NCI-H510A treated with DMSO at 0.1 percent for 48 hours (cell line): ENCODE results near the gene FDXR.
A peak's percentile ranks its signal among the peaks of the same experiment; 100 is the strongest.

Experiments used
- DNase-seq: peaks from one replicate; lab custom pipeline; 2025; lab: John Stamatoyannopoulos, UW

Gene FDXR

DNA sequence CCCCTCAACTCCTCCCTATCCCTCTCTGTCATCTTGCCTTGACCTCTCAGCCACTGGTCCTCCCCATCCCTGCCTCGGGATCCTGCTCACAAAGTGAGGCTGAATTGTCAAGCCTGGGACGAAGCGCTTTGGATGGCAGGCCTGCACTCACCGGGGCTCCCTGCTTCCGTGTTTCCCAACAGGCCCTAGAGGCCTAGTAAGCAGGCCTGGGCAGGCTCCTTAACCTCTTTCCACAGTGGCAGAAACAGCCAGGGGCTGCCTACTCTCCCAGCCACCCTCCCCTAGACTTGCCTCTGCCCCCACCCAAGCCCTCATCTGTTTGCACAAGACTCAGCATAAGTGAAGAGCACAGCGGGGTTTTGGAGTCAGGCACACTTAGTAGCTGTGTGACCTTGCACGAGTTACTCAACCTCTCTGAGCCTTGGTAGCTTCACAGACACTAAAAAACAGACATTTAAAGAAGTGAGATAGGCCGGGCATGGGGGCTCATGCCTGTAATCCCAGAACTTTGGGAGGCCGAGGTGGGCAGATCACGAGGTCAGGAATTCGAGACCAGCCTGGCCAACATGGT lies 25.7 kb upstream of the FDXR start:
- DNase-seq = no peak

DNA sequence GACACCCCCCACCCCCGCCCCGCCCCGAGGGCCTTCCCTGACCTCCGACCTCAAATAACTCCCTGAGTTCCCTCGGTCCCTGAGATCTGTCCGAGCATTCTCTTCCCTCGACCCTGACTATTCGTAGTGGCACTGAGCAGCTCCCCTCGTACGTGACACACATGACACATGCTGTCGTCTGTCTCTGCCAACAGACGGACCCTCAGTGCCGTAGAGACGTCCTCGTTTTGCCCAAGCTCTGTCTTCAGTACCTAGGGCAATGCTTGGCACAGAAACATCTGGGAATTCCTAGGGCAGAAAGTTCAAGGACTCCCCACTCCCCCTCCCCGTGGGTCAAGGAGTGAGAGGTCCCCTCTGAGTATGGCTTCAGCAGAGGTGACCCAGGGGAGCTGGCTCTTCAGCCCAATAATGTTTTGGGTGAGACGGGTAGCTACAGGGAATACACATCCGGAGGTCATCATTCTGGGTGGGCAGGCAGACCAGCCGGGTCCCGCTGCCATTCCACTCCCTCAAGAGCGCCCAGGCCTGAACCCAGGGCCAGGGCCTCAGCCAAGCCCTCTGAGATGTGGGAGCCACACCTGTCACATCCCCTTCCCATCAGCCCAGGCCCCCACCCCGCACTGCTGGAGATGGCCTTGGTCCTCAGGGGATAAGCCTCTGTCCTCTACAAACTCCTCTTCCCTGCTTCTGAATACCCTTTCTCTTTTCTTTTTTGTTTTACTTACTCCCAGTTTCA lies 21.3 kb upstream of the FDXR start:
- no peak for DNase-seq

DNA sequence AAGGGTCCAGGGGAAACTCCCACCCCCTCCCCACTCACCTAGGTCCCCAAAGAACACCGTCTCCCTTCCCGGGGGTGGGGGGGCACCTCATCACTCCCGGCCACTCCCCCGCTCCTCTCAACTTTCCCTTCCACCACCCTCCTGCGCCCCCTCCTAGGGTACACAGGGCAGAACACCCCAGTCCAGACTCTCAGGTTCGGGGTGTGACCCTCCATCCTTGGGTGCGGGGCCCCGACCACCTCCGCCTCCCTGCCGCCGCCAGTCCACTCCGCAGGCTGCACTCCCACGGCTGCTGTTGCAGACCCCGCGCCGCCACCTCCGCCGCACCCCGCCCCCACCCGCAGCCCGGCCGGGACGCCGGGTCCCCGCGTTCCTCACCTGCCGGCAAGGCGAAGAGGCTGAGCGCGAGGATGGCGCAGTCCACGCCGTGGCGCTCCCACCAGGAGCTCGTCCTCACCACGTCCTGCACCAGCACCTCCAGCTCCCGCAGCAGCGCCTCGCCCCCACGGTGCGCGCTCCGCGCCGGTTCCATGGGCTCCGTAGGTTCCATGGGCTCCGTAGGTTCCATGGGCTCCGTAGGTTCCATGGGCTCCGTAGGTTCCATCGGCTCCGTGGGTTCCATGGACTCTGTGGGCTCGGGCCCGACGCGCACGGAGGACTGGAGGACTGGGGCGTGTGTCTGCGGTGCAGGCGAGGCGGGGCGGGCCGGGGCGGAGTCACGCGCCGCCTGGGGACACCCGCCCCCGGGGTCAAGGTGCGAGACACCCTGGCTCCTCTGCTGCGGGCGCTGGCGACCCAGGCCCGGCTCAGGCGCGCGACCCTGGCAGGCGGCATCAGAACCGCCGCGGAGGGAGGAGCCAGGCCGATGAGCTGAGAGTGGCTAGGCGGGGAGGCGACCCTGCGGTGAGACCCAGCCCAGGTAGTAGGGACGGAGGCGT lies 20.4 kb upstream of the FDXR start, which contains the start of gene FADS6:
TSS of gene FADS6 (minus strand) at position 660 of the 938 bp plus-strand sequence. CDS start at position 622, 38 bp downstream.
- no peak for DNase-seq

DNA sequence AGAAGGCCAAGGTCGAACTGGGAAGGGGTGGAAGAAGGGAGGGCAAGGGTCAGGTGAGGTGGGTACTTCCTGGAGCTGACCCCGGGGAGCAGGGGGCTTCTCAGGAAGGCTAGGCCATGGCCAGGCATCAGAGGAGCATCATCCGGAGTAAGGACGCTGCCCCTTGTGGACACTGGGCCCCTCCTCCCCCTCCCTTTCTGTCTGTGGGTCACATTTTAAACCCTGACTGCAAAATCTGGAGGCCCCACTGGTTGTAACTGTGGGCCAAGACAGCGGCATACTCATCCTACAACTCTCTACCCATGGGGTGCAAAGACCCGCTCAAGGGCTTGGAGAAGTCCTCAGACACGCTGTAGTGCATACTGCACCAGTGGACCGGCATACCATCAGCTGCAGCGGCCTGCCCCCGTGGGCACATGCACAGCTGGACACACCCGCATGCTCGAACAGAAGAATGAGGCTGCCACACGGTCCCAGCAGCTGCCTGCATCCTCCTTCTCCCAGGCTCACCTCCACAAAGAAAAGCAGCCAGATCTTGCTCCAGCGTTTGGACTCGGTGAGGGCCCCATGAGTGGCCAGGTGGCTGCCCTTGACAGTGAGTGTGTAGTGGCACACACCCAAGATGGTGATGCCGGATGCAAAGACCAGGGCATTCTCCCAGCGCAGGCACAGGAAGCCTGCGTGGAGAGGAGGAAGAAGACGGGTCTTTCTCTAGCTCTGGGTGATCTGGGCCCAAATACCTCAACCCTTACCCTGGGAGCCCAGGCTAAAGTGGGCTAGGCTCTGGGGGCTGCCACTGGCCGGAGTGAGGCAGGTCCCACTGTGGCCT lies 19.4 kb upstream of the FDXR start:
- DNase-seq = peak; percentile 11

DNA sequence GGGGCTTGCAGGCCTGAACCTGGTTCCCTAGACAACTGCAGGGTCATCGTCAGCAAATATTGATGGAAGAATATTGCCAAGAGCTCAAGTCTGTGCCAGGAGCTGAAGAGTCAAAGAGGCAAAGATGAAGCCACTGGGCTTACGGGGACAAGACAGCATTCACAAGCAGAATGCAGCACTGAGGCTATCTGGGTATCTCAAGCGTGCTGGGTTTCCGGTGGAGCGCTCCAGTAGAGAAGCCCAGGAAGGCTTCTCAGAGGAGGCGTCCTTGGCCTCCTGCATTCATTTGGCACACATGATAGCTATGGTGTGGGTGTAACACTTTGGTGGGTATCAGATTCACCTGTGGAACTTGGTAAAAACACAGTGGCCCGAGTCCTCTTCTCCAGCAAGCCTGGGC lies 17.8 kb upstream of the FDXR start:
- no peak for DNase-seq

DNA sequence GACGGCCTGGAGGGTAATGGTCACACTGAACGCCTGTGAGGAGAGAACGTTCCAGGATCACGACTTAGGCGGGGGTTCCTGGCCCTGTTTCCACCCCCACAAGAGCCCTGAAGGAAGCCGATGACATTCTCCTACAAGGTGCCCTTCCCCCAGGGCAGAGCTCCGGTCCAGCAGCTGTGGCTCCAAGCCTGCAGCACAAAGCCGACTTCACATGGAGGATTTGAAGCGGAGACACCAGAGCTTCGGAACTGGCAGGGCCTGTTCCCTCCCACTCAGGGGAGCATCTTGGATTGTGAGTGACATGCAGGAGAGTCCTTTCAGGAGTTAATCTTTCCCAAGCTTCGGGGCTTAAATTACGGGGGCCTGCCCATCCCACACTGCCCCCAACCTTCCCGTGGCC lies 15.7 kb upstream of the FDXR start:
- DNase-seq = no peak

DNA sequence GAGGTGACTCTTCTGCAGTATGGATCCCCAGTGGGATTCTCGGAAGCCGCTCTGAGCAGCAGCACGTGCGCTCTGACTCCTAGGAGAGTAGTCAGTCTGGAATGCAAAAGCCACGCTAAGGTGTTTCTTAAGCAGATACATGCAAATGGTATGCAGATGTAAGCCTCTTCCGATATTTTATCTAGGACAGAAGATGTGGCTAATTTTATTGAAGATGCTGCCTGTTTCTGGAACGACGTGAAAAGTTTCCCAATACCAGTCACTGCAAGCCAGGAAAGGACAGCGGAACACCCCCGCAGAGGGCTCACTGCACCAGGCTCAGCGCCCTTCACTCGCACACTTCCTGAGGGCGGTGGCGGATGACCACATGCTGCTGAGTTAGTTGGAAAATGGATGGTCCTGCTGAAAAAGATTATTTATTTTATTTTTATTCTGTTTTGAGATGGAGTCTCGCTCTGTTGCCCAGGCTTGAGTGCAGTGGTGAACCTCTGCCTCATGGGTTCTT lies 10.5 kb upstream of the FDXR start:
- DNase-seq = no peak

DNA sequence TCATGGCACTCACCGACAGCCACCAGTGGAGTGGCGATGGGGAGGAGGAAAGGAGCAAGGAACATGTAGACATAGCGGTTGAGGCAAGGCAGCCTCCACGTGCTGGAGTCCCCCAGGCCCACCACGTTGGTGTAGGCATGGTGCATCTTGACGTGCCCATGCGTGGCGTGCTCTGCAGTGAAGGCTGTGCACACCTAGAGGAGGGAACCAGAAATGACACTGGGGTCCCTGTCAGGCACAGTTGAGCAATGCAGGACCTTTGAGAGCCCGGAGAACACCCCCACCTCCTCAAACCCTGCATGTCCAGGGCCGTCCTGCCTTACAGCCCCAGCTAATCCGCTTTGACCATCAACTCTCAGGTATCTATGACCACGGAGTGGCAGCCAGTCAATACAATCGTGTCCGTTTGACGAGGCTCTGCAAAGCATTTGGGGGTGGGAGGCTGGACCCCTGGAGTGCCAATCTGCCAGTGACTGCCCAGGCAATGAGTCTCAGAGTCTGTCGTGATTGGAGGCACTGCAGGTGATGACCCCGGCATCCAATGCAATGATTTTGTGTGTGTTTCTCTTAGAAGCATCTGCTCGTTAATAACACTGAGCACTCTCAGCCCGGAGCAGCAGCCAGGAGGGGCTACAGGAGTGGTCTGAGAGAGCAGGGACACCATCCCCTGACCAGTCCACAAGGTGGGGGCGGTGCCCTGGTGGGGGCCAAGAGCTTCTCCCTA lies 9.9 kb upstream of the FDXR start:
- DNase-seq = no peak

DNA sequence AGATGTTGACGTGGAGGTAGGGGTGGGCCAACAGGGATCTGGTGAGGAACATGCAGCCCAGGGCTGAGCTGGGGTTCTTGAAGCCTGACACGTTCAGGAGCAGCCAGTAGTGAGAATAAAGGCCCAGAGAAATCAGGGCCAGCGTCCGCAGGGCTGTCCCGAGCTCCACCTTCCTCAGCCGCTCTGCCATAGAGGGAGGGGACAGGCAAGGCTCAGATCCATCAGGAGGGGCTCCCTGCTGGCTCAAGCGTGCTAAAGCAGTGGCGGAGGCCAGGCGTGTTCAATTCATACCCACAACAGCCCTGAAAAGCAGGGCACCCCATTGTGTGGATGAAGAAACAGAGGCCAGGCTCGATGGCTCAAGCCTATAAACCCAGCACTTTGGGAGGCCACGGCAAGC lies 8.3 kb upstream of the FDXR start:
- no peak for DNase-seq

DNA sequence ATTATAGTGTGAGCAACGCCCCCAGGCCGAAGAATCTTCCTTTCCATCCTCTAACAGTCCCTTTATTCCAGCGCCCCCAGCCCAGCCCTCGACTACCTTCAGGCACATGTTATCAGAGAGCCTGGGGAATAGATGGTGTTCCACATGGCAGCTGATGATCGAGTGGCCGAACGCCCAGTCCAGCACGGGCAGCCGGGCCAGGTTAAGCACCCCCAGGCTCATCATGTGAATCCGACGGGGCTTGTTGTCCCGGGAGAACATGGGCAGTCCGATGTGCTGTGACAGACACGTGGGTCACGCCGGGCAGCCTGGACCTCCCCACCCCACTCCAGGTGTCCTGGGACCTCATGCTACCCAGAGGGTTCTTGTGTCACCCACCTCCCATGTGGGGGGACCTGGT lies 6.5 kb upstream of the FDXR start:
- DNase-seq = no peak

DNA sequence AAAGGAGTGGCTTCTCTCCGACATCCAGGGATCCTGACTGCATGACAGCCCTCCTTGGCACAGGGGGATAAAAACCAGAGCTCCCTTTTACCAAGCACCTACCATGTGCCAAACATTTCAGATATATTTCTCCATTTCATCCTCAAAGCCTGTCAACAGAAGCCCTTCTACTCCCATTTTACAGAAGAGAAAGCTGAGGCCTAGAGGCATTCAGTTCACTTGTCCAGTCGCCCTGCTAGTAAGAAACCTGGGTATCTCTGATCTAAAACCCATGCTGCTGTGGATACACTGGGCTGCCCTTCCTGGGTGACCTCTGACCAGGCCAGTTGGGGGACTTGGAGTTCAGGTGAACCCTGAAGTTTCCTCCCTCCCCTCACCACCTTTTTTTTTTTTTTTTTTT lies 5.9 kb upstream of the FDXR start:
- DNase-seq = no peak

DNA sequence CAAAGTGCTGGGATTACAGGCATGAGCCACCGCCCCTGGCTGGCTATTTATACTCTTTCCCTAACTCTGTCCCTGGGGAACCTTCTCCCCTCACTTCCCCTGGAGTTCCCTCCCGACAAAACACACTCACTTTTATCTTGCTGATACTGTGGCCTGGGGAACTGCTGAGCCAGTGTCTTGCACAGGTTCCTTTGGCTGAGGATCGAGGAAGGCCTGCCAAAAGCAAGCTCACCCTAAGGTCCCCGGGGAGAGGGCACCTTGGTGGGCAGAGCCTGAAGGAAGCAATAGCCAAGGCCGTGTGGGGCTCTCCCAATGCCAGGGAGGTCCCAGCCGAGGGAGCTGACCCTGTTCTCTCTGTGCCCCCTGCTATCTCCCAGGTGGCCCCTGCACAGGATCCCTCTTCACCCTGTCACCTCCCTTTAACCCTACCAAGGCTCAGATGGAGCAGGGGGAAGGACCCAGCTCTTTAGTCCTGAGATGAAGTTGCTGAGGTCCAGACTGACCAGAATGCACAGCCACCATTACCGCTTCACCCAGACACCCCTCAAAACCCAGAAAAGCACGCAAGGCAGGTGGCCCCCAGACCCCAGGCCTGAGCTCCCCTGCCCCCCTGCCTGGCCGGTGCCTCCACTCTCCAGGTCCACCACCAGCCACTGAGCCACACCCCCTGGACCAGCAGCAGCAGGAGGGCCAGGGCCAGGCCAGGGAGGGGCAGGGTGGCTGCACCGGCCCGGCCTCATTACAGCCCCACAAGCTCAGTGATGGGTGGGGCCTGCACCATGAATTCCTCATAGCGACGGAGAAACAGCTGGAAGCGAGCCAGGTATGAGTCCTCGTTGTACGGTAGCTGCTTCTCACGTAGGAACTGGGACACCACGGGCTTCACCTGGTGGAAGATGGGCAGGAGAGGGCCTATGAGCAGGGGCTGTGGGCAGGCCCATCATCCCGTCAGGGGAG lies 5.1 kb upstream of the FDXR start:
- no peak for DNase-seq

DNA sequence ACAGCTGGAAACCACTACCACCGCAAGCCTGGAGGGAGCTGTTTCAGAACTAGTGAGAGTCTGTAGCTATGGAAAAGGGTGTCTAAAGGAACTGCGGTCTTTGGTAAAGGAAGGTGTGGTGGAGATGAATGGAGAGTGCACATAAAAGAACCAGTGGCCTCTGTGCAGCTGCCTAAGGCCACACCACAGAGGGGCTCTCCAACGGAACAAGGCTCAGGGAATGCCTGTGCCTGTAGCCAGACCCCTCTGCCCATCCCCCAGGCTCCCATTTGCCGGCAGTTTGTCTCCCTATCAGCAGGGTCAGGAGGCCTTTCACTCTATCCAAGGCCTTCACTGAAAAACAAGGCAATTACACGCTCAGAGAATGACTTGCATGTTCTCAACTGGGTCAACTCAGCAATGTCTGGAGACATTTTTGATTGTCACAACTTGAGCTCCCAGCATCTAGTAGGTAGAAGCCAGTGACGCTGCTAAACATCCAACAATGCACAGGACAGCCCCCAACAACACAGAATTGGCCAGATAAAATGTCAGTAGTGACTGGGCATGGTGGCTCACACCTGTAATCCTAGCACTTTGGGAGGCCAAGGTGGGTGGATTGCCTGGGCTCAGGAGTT lies 3.3 kb upstream of the FDXR start:
- no peak for DNase-seq

DNA sequence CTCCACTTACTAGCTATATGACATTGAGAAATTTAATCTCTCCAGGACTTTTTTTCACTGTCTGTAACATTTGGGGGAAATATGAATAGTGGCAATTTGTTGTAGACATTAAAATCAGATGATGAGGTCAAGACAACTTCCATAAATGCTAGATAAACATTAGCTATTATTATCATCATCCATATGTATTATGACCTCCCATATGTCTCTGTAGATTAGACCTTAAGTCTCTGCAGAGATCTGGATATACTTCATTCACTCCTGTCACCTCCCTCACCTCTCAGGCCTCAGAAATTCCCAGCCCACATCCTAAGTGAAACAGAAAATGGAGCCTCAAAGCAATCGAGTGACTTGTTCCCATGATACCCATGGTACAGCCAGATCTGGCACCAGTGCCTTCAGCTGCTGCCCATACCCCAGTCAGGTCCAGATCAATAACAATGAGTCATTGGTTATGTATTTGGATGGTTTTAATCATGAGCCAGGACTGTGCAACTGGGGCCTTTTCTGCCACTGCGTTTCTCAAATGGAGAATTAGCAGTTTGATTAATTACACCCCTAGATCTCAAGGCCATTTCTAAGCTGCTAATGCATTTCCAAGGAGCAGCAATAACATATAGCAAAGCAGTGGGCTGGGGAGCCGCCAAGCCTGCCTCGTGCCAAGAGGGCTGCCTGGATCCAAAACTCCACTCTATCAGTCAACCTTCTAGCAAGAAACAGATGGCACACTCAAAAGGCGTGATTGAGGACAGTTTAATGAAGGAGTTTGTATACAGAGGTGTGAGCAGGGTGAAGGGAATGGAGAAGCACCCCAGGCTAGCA lies 2.6 kb upstream of the FDXR start:
- DNase-seq = no peak

DNA sequence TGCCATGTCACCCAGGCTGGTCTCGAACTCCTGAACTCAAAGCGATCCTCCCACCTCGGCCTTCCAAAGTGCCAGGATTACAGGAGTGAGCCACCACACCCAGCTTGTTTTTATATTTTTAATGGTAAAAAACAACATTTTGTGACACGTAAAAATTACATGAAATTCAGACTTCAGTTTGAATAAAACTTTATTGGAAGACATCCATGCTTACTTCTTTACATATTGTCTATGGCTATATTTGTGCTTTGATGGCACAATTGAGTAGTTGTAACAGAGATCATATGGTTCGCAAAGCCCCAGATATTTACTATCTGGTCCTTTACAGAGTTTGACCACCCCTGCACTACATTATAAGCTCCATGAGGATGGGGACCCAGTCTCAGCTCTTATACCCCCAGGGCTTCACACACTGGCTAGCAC lies 1.8 kb upstream of the FDXR start:
- no peak for DNase-seq

DNA sequence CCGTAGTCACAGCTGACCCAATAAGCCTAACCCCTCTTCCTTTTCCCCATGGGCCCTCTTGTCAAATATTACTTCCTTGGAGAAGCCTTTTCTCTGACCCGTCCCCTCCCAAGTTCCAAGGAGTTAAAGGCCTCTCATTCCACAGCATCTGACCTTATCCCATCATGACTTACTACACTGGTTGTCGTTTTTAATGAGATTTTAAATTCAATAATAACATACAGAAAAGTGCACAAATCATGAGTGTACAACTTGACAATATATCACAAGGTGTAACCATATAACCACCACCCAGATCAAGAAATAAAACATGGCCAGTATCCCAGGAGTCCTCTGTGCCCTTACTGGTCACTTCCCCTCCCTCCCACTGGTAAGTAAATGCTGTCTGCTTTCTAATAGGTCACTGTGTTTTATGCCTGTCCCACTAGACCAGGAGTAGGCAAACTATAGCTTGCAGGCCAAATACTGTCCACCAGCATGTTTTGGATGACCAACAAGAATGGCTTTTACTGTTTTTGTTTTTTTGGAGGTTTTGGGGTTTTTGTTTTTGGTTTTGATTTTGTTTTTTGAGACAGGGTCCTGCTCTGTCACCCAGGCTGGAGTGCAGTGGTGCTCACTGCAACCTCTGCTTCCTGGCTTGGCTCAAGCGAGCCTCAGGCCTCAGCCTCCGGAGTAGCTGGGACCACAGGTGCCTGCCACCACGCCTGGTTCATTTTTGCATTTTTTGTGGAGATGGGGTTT lies 1.2 kb upstream of the FDXR start:
- DNase-seq = peak; percentile 34

DNA sequence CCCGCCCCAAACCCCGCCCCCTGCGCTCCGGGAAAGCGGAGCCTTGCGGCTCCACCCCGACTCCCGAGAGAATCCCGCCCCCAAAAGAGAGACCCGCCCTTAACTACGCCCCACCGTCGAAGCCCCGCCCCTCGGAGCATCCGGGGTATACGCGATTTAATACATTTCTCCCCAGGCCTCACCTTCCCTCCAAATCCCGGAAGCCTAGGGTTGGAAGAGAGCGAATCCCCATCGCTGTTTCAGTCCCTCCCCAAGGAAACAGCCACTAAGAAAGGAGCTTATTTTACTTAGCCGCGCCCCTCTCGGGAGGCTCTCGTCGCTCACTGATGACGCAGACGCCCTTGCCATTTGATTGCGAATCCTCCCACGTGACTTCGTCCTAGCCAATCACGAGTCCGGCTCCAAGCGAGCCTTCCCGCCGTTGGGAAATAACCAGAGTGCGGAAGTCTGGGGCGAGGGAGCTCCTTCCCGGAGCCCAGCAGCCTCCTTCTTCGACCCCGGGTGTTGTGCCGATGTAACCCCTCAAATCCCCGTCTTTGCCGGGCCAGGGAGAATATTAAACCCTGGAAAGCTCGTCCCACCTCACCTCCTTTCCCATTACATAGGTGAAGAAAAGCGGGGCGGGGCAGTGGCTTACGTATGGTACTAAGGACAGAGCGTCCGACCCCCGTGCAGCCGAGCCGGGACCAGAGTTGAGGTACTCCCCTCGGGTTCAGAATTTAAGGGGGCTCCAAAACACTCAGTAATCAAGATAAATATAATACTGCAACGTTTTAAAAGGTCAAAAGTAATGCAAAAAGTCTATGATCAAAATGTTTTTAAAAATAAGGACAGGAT lies 461 bp upstream of the FDXR start:
- peak; percentile 99 for DNase-seq
